Smooth muscle cell (in vitro differentiated cells): ENCODE results near the gene REEP6. TPM values are rescaled to one million over a fixed set of nuclear protein-coding genes. Genes with fewer than 3 reads are reported as not detected.
A peak's percentile ranks its signal among the peaks of the same experiment; 100 is the strongest.

Experiments
- DNase-seq: peaks from one replicate; lab custom pipeline; 2025; ENCODE audit not compliant: unreplicated experiment; lab: John Stamatoyannopoulos, UW
- H2AFZ ChIP-seq: fragments of 200-600 bp; sonication (generic); 2 replicates; pipeline ENCODE4 v1.6.0; 2016; ENCODE audit warnings: antibody characterized with exemption, low read depth, mild to moderate bottlenecking
- H3F3A ChIP-seq: fragments of 200-600 bp; sonication (generic); 2 replicates; pipeline ENCODE4 v1.6.0; 2017; ENCODE audit warnings: antibody characterized with exemption, low read depth
- H3K27ac ChIP-seq: fragments of 200-600 bp; sonication (generic); 2 replicates; pipeline ENCODE4 v1.5.1; 2016; ENCODE audit warnings: low read depth, mild to moderate bottlenecking
- H3K27me3 ChIP-seq: fragments of 200-600 bp; sonication (generic); 2 replicates; pipeline ENCODE4 v1.6.1; 2016; ENCODE audit warnings: low read depth, mild to moderate bottlenecking
- H3K36me3 ChIP-seq: fragments of 200-600 bp; sonication (generic); 2 replicates; pipeline ENCODE4 v1.5.1; 2016; ENCODE audit warnings: low read depth
- H3K4me1 ChIP-seq: fragments of 200-600 bp; sonication (generic); 2 replicates; pipeline ENCODE4 v1.5.1; 2016; ENCODE audit warnings: low read depth
- H3K4me2 ChIP-seq: fragments of 200-600 bp; sonication (generic); 2 replicates; pipeline ENCODE4 v1.6.0; 2016; ENCODE audit warnings: mild to moderate bottlenecking
- H3K4me3 ChIP-seq: fragments of 200-600 bp; sonication (generic); 2 replicates; pipeline ENCODE4 v1.5.1; 2016; ENCODE audit warnings: mild to moderate bottlenecking
- H3K79me2 ChIP-seq: fragments of 200-600 bp; sonication (generic); 2 replicates; pipeline ENCODE4 v1.6.0; 2016; ENCODE audit warnings: low read depth, mild to moderate bottlenecking
- H3K9ac ChIP-seq: fragments of 200-600 bp; sonication (generic); 2 replicates; pipeline ENCODE4 v1.6.0; 2016; ENCODE audit warnings: low read depth
- H3K9me3 ChIP-seq: fragments of 200-600 bp; sonication (generic); replicated peaks from 2 replicates; pipeline ENCODE4 v1.5.1; 2016; ENCODE audit warnings: low read depth
- H4K20me1 ChIP-seq: fragments of 200-600 bp; sonication (generic); 2 replicates; pipeline ENCODE4 v1.6.0; 2016; ENCODE audit warnings: low read depth
- CTCF ChIP-seq: fragments of 200-600 bp; sonication (generic); IDR thresholded peaks from 2 replicates; pipeline ENCODE4 v1.5.1; 2017; ENCODE audit warnings: borderline replicate concordance, mild to moderate bottlenecking, antibody characterized with exemption; ENCODE audit not compliant: insufficient read depth, poor library complexity, severe bottlenecking
- WGBS: methylation state at CpG from one replicate; pipeline ENCODE4 v1.1.7; 2016; ENCODE audit warnings: low lambda C conversion rate; 5-methylcytosine and 5-hydroxymethylcytosine counted together
- polyA plus RNA-seq: library from polyadenylated mRNA; unstranded; fragments of >200 nt; fragmentation: Nextera tagmentation; extraction: Ambion mirVana; gene quantifications from 2 replicates; pipeline ENCODE4 v1.2.1, GENCODE V29; 2016
- total RNA-seq: library from RNA; depleted of rRNA; stranded (reverse); fragments of >200 nt; gene quantifications from 2 replicates; pipeline ENCODE4 v1.2.3, GENCODE V29; 2014

Gene REEP6
- total and polyA plus RNA-seq, 2 experiments from 2014 or later: 7.0 to 15.1 TPM

GRCh38 chr19:1502433-1503088, 11.6 kb downstream of the REEP6 start:
- H3K27ac ChIP-seq: no peak overlapping the region
- no peaks in the 10 kb centered on the region for H4K20me1 ChIP-seq
- no peak for DNase-seq
- peaks cover 7% of the 10 kb centered on the region for H3K27me3 ChIP-seq
- no peaks in the 10 kb centered on the region for H3K9me3 ChIP-seq
- H3K4me1 ChIP-seq: peaks cover 8% of the 10 kb centered on the region
- H3K9ac ChIP-seq: no peak overlapping the region
- H3F3A ChIP-seq: peaks cover 2% of the 10 kb centered on the region
- no peaks in the 10 kb centered on the region for H3K36me3 ChIP-seq
- 62% methylated on average over 14 of the region's 14 CpGs for WGBS
- H3K4me3 ChIP-seq: peak overlapping the region; percentile 17
- H3K4me2 ChIP-seq: peak overlapping the region; percentile 74
- no peak for TF ChIP-seq CTCF
- H3K79me2 ChIP-seq: no peaks in the 10 kb centered on the region
- no peak overlapping the region for H2AFZ ChIP-seq

GRCh38 chr19:1503089-1503924, 12.3 kb downstream of the REEP6 start:
- Histone ChIP-seq H3F3A (peaks cover 2% of the 10 kb centered on the region), H3K4me3 (peak overlapping the region; percentile 17), H2AFZ (no peak overlapping the region), H4K20me1 (no peaks in the 10 kb centered on the region), H3K4me1 (peaks cover 8% of the 10 kb centered on the region), H3K79me2 (no peaks in the 10 kb centered on the region), H3K27ac (no peak overlapping the region), H3K27me3 (peaks cover 7% of the 10 kb centered on the region), H3K36me3 (no peaks in the 10 kb centered on the region), H3K9ac (no peak overlapping the region), H3K4me2 (peak overlapping the region; percentile 74), H3K9me3 (no peaks in the 10 kb centered on the region)
- DNase-seq: peak; percentile 12
- WGBS: 18% methylated on average over 40 of the region's 49 CpGs
- TF ChIP-seq CTCF: peak; percentile 71

GRCh38 chr19:1503925-1504773, 13.2 kb downstream of the REEP6 start:
- no peak for TF ChIP-seq CTCF
- no peaks in the 10 kb centered on the region for H4K20me1 ChIP-seq
- peaks cover 7% of the 10 kb centered on the region for H3F3A ChIP-seq
- H3K9me3 ChIP-seq: no peaks in the 10 kb centered on the region
- no peak overlapping the region for H2AFZ ChIP-seq
- H3K36me3 ChIP-seq: no peaks in the 10 kb centered on the region
- H3K79me2 ChIP-seq: no peaks in the 10 kb centered on the region
- peaks cover 7% of the 10 kb centered on the region for H3K27me3 ChIP-seq
- no peak overlapping the region for H3K4me2 ChIP-seq
- no peak for DNase-seq
- H3K4me1 ChIP-seq: peaks cover 8% of the 10 kb centered on the region
- 75% methylated on average over 23 of the region's 23 CpGs for WGBS
- H3K9ac ChIP-seq: no peak overlapping the region
- H3K27ac ChIP-seq: no peak overlapping the region
- no peak overlapping the region for H3K4me3 ChIP-seq
